Measurements from ENCODE around the gene COBLL1.

GRCh38 chr2:164754157-164755093 is 87.2 kb downstream of the COBLL1 start:
- TF ChIP-seq, protein P1, sequence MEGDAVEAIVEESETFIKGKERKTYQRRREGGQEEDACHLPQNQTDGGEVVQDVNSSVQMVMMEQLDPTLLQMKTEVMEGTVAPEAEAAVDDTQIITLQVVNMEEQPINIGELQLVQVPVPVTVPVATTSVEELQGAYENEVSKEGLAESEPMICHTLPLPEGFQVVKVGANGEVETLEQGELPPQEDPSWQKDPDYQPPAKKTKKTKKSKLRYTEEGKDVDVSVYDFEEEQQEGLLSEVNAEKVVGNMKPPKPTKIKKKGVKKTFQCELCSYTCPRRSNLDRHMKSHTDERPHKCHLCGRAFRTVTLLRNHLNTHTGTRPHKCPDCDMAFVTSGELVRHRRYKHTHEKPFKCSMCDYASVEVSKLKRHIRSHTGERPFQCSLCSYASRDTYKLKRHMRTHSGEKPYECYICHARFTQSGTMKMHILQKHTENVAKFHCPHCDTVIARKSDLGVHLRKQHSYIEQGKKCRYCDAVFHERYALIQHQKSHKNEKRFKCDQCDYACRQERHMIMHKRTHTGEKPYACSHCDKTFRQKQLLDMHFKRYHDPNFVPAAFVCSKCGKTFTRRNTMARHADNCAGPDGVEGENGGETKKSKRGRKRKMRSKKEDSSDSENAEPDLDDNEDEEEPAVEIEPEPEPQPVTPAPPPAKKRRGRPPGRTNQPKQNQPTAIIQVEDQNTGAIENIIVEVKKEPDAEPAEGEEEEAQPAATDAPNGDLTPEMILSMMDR (IDR thresholded peaks at IDR 0.05), result no peak
- no peak for TF ChIP-seq EZH2 (IDR thresholded peaks at IDR 0.05)
- TF ChIP-seq EZH2phosphoT487 (IDR thresholded peaks at IDR 0.05), result no peak

All from neural progenitor cell (in vitro differentiated cells).